HCT116 (cell line): ENCODE measurements around the gene ARVCF. TPM values are rescaled to one million over a fixed set of nuclear protein-coding genes. Genes with fewer than 3 reads are reported as not detected.

Experiments
- ATAC-seq: fragments of 200-7000 bp; cut with Tn5 transposase; 2 replicates; pipeline ENCODE4 v1.9.1; 2020; ENCODE audit warnings: mild to moderate bottlenecking, moderate library complexity
- BruUV-seq: library from RNA; stranded (reverse); fragments of 400-500 nt; replicated peaks from 2 replicates; lab custom pipeline; 2021; lab: Mats Ljungman, UMichigan
- CTCF ChIA-PET: fragments of 300-600 bp; sonication (Branson Sonifier 250); formaldehyde crosslinking; loops from one replicate; lab custom pipeline; 2021; ENCODE audit warnings: antibody characterized with exemption; lab: Charles Lee
- POLR2A ChIA-PET: fragments of 300-600, 350-600 bp; sonication (Branson Sonifier 250); formaldehyde crosslinking; loops from one replicate; lab custom pipeline; 2021; ENCODE audit warnings: antibody characterized with exemption; lab: Charles Lee
- RAD21 ChIA-PET, 2 experiments: fragments of 300-600 bp; sonication (Branson Sonifier 250); formaldehyde crosslinking; loops; one replicate each; lab custom pipeline; 2023; ENCODE audit warnings: low total read pairs in 2 of 2; ENCODE audit not compliant: uncharacterized antibody in 2 of 2, unreplicated experiment in 2 of 2, low non-redundant PET in 1 of 2; lab: Charles Lee
- DNase-seq: peaks from one replicate; pipeline ENCODE4 v3.0.0-alpha.2; 2010; ENCODE audit warnings: low read depth, low spot score
- H2AFZ ChIP-seq: fragments of 200-600 bp; shearing (Covaris generic), sonication (generic); 2 replicates; pipeline ENCODE4 v1.6.1; 2017; ENCODE audit warnings: low read depth, mixed run types, mixed read lengths, antibody characterized with exemption, low read length; ENCODE audit not compliant: poor library complexity, severe bottlenecking
- H3K27ac ChIP-seq: 2 replicates; pipeline ENCODE4 v1.5.1; 2012; ENCODE audit warnings: low read depth, low read length
- H3K27me3 ChIP-seq: fragments of 200-600 bp; sonication (generic); 2 replicates; pipeline ENCODE4 v1.6.1; 2016; ENCODE audit warnings: mixed run types, low read length, mixed read lengths; ENCODE audit not compliant: insufficient read depth
- H3K36me3 ChIP-seq, 2 experiments: fragments of 200-500 bp in 1 of 2; fragments of 200-600 bp in 1 of 2; sonication (Bioruptor generic) in 1 of 2; sonication (generic) in 1 of 2; 2 replicates each; pipeline versions ENCODE4 v1.5.1 to v1.6.1; 2014 to 2016; ENCODE audit warnings: low read length in 2 of 2, inconsistent platforms in 1 of 2, mixed read lengths in 1 of 2, mixed run types in 1 of 2; ENCODE audit not compliant: insufficient read depth in 2 of 2, control insufficient read depth in 1 of 2
- H3K4me1 ChIP-seq, 2 experiments: fragments of 200-600 bp in 1 of 2; sonication (generic) in 1 of 2; 2 replicates each; pipeline versions ENCODE4 v1.5.1 to v1.6.1; 2012 to 2017; ENCODE audit warnings: low read length in 2 of 2, inconsistent platforms in 1 of 2, mild to moderate bottlenecking in 1 of 2, mixed read lengths in 1 of 2, mixed run types in 1 of 2, moderate library complexity in 1 of 2; ENCODE audit not compliant: insufficient read depth in 2 of 2, control insufficient read depth in 1 of 2
- H3K4me2 ChIP-seq: fragments of 200-600 bp; sonication (generic); 2 replicates; pipeline ENCODE4 v1.6.1; 2017; ENCODE audit warnings: mixed run types, low read length, mixed read lengths
- H3K4me3 ChIP-seq, 2 experiments: fragments of 200-600 bp in 1 of 2; sonication (generic) in 1 of 2; replicated peaks in 1 of 2; 2 replicates each; pipeline ENCODE4 v1.5.1; 2011 to 2016; ENCODE audit warnings: low read length in 2 of 2, control low read depth in 1 of 2, low read depth in 1 of 2, mild to moderate bottlenecking in 1 of 2, mixed read lengths in 1 of 2, mixed run types in 1 of 2
- H3K79me2 ChIP-seq: fragments of 200-600 bp; sonication (generic); 2 replicates; pipeline ENCODE4 v1.6.1; 2017; ENCODE audit warnings: mild to moderate bottlenecking, mixed run types, low read length, moderate library complexity, mixed read lengths; ENCODE audit not compliant: insufficient read depth
- H3K9ac ChIP-seq: fragments of 200-600 bp; sonication (generic); 2 replicates; pipeline ENCODE4 v1.6.1; 2016; ENCODE audit warnings: low read length, mixed read lengths
- H3K9me2 ChIP-seq: fragments of 200-600 bp; sonication (generic), shearing (Covaris generic); 2 replicates; pipeline ENCODE4 v1.6.1; 2017; ENCODE audit warnings: mixed run types, mild to moderate bottlenecking, moderate library complexity; ENCODE audit not compliant: insufficient read depth
- H3K9me3 ChIP-seq, 2 experiments: fragments of 200-500 bp in 1 of 2; fragments of 200-600 bp in 1 of 2; sonication (Bioruptor generic) in 1 of 2; sonication (generic) in 1 of 2; 2 replicates each; pipeline ENCODE4 v1.6.1; 2014 to 2017; ENCODE audit warnings: low read length in 2 of 2, mixed read lengths in 2 of 2, inconsistent platforms in 1 of 2, low read depth in 1 of 2, mild to moderate bottlenecking in 1 of 2, mixed run types in 1 of 2, moderate library complexity in 1 of 2; ENCODE audit not compliant: control insufficient read depth in 1 of 2, insufficient read depth in 1 of 2
- H4K20me1 ChIP-seq: fragments of 200-600 bp; sonication (generic), shearing (Covaris generic); 2 replicates; pipeline ENCODE4 v1.6.1; 2017; ENCODE audit warnings: mixed run types, mild to moderate bottlenecking, moderate library complexity; ENCODE audit not compliant: insufficient read depth
- CBX3 ChIP-seq: IDR thresholded peaks from 2 replicates; pipeline ENCODE4 v1.6.1; 2012; ENCODE audit warnings: low read depth
- CEBPB ChIP-seq: IDR thresholded peaks from 2 replicates; pipeline ENCODE4 v1.6.1; 2012; ENCODE audit warnings: low read depth
- ELF1 ChIP-seq: IDR thresholded peaks from 2 replicates; pipeline ENCODE4 v1.6.1; 2012; ENCODE audit warnings: low read depth, borderline replicate concordance
- EZH2 ChIP-seq: fragments of 200-600 bp; sonication (generic); IDR thresholded peaks from 2 replicates; pipeline ENCODE4 v1.6.1; 2017; ENCODE audit warnings: antibody characterized with exemption, mixed run types
- EZH2phosphoT487 ChIP-seq: fragments of 200-600 bp; IDR thresholded peaks from 2 replicates; pipeline ENCODE4 v1.6.1; 2018; ENCODE audit warnings: antibody characterized with exemption, borderline replicate concordance
- JUND ChIP-seq: IDR thresholded peaks from 2 replicates; pipeline ENCODE4 v1.6.1; 2012
- RAD21 ChIP-seq: IDR thresholded peaks from 2 replicates; pipeline ENCODE4 v1.6.1; 2012; ENCODE audit warnings: low read depth, mild to moderate bottlenecking
- SIN3A ChIP-seq: IDR thresholded peaks from 2 replicates; pipeline ENCODE4 v1.6.1; 2012; ENCODE audit warnings: low read depth
- SP1 ChIP-seq: IDR thresholded peaks from 2 replicates; pipeline ENCODE4 v1.6.1; 2012; ENCODE audit warnings: low read depth
- SRF ChIP-seq: IDR thresholded peaks from 2 replicates; pipeline ENCODE4 v1.6.1; 2012; ENCODE audit warnings: low read depth
- TCF7L2 ChIP-seq: IDR thresholded peaks from 2 replicates; pipeline ENCODE4 v1.7.0; 2011; ENCODE audit warnings: borderline replicate concordance, inconsistent platforms; ENCODE audit not compliant: insufficient read depth, insufficient read length; ENCODE audit errors: extremely low read depth
- YY1 ChIP-seq: IDR thresholded peaks from 2 replicates; pipeline ENCODE4 v1.6.1; 2011; ENCODE audit warnings: low read length, low read depth, moderate library complexity, mild to moderate bottlenecking; ENCODE audit not compliant: insufficient replicate concordance; ENCODE audit errors: extremely low read depth
- ZFX ChIP-seq: fragments of 450-650 bp; IDR thresholded peaks from 2 replicates; pipeline ENCODE4 v1.6.1; 2017
- ZNF274 ChIP-seq: fragments of 200-500 bp; sonication (Bioruptor generic); IDR thresholded peaks from 2 replicates; pipeline ENCODE4 v1.6.1; 2014; ENCODE audit warnings: mild to moderate bottlenecking, low read depth, low read length, inconsistent platforms
- intact Hi-C: fragments of 100-400 bp; cut with micrococcal nuclease; formaldehyde crosslinking; loops from 2 replicates; pipeline ENCODE4 v1.10.0; 2022
- total RNA-seq: library from RNA; stranded (reverse); gene quantifications from one replicate; pipeline ENCODE4 v1.2.1, GENCODE V29; 2021; ENCODE audit not compliant: unreplicated experiment
- TF ChIP-seq, protein P1 (sequence below): IDR thresholded peaks from 2 replicates; pipeline ENCODE4 v1.6.1; 2012; ENCODE audit warnings: low read depth
- TF ChIP-seq, protein P2 (sequence below): IDR thresholded peaks from 2 replicates; pipeline ENCODE4 v1.6.1; 2011; ENCODE audit warnings: mild to moderate bottlenecking, low read length, moderate library complexity; ENCODE audit not compliant: insufficient replicate concordance; ENCODE audit errors: extremely low read depth
- TF ChIP-seq, protein P3 (sequence below), 3 experiments: fragments of 200-600 bp in 1 of 3; sonication (generic) in 1 of 3; IDR thresholded peaks in 2 of 3; conservative IDR thresholded peaks in 1 of 3; 2 replicates each; pipeline ENCODE4 v1.5.1; 2012 to 2017; ENCODE audit warnings: low read depth in 2 of 3, low read length in 2 of 3, antibody characterized with exemption in 1 of 3, borderline replicate concordance in 1 of 3, control low read depth in 1 of 3, mild to moderate bottlenecking in 1 of 3, mixed read lengths in 1 of 3, mixed run types in 1 of 3, moderate library complexity in 1 of 3; ENCODE audit not compliant: insufficient read depth in 1 of 3
- TF ChIP-seq, protein P4 (sequence below): IDR thresholded peaks from 2 replicates; pipeline ENCODE4 v1.6.1; 2012

The ARVCF gene
- total RNA-seq, 1 experiment from 2014 or later: 42.8 TPM

DNA sequence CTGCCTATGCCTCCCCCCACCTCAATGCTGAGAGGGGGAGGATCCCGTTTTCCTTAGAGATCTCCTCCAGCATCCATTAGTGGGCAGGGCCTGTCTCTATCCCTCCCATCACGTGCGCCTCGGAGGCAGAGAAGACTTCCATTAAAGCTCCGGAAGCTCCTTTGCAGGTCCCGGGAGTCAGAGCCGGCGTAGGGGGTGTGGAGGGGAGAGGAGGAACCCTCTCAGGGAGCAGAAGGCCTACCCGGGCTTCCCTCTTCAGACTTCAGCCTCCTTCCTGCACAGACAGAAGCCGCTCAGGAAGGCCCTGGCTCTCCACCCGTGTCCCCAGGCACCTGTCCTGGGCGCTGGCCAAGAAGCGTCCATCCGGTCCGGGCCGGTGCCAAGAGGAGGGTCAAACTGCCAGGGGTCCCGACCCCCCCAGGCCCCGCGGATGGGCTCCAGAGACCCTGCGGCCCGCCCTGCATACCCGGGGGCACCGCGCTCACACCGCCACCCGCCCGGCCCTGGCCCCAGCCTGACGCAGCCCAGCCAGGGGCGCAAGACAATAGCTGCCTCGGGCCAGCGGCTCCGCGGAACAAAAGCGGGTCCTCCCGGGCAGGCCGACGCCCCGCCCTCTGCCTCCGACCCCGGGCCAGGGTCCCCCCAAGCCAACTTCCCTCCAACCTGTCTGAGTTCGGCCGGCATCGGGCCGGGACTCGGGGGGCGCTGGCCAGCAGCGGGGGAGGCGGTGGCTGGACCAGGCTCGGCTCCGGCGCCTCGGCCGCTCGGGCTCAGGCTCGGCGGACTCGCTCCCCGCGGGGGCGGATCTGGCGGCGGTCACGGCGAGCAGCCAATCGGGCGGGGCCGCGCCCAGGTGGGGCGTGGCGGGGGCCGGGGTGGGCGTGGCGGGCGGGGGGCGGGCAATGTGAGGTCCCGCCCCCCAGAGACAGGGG, 29.9 kb downstream of the ARVCF start:
- H3K4me3 ChIP-seq: peak overlapping the region; percentile 68 to 85
- no peaks in the 10 kb centered on the region for H3K36me3 ChIP-seq
- CTCF ChIA-PET: no interaction called here
- H3K9ac ChIP-seq: peak overlapping the region; percentile 79
- POLR2A ChIA-PET: no interaction called here
- no peaks in the 10 kb centered on the region for H3K9me3 ChIP-seq
- RAD21 ChIA-PET: no interaction called here
- peak; percentile 79 for ATAC-seq
- BruUV-seq: no TSS peak
- peak overlapping the region; percentile 68 for H3K27ac ChIP-seq
- H3K9me2 ChIP-seq: no peaks in the 10 kb centered on the region
- intact Hi-C loops: loop anchor here (10.0 kb wide), 1 partner anchor 98 kb away; the partner anchor contains the start of gene DGCR8
- DNase-seq: no peak
- peaks cover 16% of the 10 kb centered on the region for H3K79me2 ChIP-seq
- no peaks in the 10 kb centered on the region for H4K20me1 ChIP-seq
- H3K27me3 ChIP-seq: no peaks in the 10 kb centered on the region
- H2AFZ ChIP-seq: no peak overlapping the region
- H3K4me1 ChIP-seq: peaks cover 37 to 45% of the 10 kb centered on the region in 2 experiments
- peak overlapping the region; percentile 96 for H3K4me2 ChIP-seq
- TF ChIP-seq EZH2phosphoT487: no peak
- no peak for TF ChIP-seq RAD21
- TF ChIP-seq ZNF274: no peak
- TF ChIP-seq CBX3: no peak
- TF ChIP-seq YY1: peak; percentile 27
- TF ChIP-seq, protein P1, sequence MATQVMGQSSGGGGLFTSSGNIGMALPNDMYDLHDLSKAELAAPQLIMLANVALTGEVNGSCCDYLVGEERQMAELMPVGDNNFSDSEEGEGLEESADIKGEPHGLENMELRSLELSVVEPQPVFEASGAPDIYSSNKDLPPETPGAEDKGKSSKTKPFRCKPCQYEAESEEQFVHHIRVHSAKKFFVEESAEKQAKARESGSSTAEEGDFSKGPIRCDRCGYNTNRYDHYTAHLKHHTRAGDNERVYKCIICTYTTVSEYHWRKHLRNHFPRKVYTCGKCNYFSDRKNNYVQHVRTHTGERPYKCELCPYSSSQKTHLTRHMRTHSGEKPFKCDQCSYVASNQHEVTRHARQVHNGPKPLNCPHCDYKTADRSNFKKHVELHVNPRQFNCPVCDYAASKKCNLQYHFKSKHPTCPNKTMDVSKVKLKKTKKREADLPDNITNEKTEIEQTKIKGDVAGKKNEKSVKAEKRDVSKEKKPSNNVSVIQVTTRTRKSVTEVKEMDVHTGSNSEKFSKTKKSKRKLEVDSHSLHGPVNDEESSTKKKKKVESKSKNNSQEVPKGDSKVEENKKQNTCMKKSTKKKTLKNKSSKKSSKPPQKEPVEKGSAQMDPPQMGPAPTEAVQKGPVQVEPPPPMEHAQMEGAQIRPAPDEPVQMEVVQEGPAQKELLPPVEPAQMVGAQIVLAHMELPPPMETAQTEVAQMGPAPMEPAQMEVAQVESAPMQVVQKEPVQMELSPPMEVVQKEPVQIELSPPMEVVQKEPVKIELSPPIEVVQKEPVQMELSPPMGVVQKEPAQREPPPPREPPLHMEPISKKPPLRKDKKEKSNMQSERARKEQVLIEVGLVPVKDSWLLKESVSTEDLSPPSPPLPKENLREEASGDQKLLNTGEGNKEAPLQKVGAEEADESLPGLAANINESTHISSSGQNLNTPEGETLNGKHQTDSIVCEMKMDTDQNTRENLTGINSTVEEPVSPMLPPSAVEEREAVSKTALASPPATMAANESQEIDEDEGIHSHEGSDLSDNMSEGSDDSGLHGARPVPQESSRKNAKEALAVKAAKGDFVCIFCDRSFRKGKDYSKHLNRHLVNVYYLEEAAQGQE: no peak
- no peak for TF ChIP-seq ELF1
- TF ChIP-seq, protein P2, sequence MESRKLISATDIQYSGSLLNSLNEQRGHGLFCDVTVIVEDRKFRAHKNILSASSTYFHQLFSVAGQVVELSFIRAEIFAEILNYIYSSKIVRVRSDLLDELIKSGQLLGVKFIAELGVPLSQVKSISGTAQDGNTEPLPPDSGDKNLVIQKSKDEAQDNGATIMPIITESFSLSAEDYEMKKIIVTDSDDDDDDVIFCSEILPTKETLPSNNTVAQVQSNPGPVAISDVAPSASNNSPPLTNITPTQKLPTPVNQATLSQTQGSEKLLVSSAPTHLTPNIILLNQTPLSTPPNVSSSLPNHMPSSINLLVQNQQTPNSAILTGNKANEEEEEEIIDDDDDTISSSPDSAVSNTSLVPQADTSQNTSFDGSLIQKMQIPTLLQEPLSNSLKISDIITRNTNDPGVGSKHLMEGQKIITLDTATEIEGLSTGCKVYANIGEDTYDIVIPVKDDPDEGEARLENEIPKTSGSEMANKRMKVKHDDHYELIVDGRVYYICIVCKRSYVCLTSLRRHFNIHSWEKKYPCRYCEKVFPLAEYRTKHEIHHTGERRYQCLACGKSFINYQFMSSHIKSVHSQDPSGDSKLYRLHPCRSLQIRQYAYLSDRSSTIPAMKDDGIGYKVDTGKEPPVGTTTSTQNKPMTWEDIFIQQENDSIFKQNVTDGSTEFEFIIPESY: no peak
- no peak for TF ChIP-seq SRF
- no peak for TF ChIP-seq SP1
- TF ChIP-seq, protein P3, sequence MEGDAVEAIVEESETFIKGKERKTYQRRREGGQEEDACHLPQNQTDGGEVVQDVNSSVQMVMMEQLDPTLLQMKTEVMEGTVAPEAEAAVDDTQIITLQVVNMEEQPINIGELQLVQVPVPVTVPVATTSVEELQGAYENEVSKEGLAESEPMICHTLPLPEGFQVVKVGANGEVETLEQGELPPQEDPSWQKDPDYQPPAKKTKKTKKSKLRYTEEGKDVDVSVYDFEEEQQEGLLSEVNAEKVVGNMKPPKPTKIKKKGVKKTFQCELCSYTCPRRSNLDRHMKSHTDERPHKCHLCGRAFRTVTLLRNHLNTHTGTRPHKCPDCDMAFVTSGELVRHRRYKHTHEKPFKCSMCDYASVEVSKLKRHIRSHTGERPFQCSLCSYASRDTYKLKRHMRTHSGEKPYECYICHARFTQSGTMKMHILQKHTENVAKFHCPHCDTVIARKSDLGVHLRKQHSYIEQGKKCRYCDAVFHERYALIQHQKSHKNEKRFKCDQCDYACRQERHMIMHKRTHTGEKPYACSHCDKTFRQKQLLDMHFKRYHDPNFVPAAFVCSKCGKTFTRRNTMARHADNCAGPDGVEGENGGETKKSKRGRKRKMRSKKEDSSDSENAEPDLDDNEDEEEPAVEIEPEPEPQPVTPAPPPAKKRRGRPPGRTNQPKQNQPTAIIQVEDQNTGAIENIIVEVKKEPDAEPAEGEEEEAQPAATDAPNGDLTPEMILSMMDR (IDR thresholded peaks at IDR 0.05 in 2 of 3, conservative IDR thresholded peaks at IDR 0.05 in 1 of 3; ENCODE audit: borderline replicate concordance in 1 of 3, insufficient read depth in 1 of 3, low read depth in 2 of 3, low read length in 2 of 3): no peak
- TF ChIP-seq ZFX: peak; percentile 34; the same call in 1 of the 2 replicates
- peak; percentile 32 for TF ChIP-seq TCF7L2
- TF ChIP-seq, protein P4, sequence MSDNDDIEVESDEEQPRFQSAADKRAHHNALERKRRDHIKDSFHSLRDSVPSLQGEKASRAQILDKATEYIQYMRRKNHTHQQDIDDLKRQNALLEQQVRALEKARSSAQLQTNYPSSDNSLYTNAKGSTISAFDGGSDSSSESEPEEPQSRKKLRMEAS: no peak
- TF ChIP-seq CEBPB: no peak
- TF ChIP-seq JUND: no peak
- no peak for TF ChIP-seq EZH2
- TF ChIP-seq SIN3A: no peak
